IMR-90 (cell line): ENCODE measurements around the gene OPCML. TPM values are rescaled to one million over a fixed set of nuclear protein-coding genes. Genes with fewer than 3 reads are reported as not detected.

Source experiments
- ATAC-seq: fragments of 200-7000 bp; cut with Tn5 transposase; 2 replicates; pipeline ENCODE4 v1.9.1; 2020; ENCODE audit warnings: low read depth, mild to moderate bottlenecking, moderate library complexity
- BruUV-seq: library from RNA; stranded (reverse); fragments of 400-500 nt; replicated peaks from 2 replicates; lab custom pipeline; 2021; lab: Mats Ljungman, UMichigan
- CTCF ChIA-PET: fragments of 300-600 bp; formaldehyde crosslinking; extraction: SDS; loops from one replicate; lab custom pipeline; 2021; ENCODE audit warnings: antibody characterized with exemption; lab: Yijun Ruan, JAX
- POLR2A ChIA-PET: fragments of 300-600 bp; sonication (Branson Sonifier 250); formaldehyde crosslinking; loops from one replicate; lab custom pipeline; 2022; ENCODE audit warnings: antibody characterized with exemption; ENCODE audit not compliant: unreplicated experiment; lab: Charles Lee
- DNase-seq: peaks from one replicate; pipeline ENCODE4 v3.0.0; 2013
- H2AFZ ChIP-seq: replicated peaks from 2 replicates; pipeline ENCODE3; 2013; ENCODE audit warnings: low read length, mild to moderate bottlenecking; ENCODE audit not compliant: poor library complexity
- H2AK5ac ChIP-seq: 2 replicates; pipeline ENCODE4 v1.6.1; 2013; ENCODE audit warnings: low read depth, low read length, inconsistent platforms
- H2AK9ac ChIP-seq: replicated peaks from 2 replicates; pipeline ENCODE3; 2013; ENCODE audit warnings: mild to moderate bottlenecking, low read depth, low read length, moderate library complexity; ENCODE audit not compliant: poor library complexity
- H2BK120ac ChIP-seq: 2 replicates; pipeline ENCODE4 v1.6.1; 2013; ENCODE audit warnings: low read depth, low read length, inconsistent platforms
- H2BK15ac ChIP-seq: 3 replicates; pipeline ENCODE4 v1.6.1; 2013; ENCODE audit warnings: low read depth, low read length, inconsistent platforms
- H2BK20ac ChIP-seq: 2 replicates; pipeline ENCODE4 v1.6.1; 2013; ENCODE audit warnings: low read depth, mild to moderate bottlenecking, inconsistent platforms, low read length, moderate library complexity
- H2BK5ac ChIP-seq: 2 replicates; pipeline ENCODE4 v1.6.1; 2013; ENCODE audit warnings: mild to moderate bottlenecking, low read depth, low read length, inconsistent platforms; ENCODE audit not compliant: poor library complexity, severe bottlenecking
- H3K14ac ChIP-seq: replicated peaks from 2 replicates; pipeline ENCODE4 v1.6.1; 2013; ENCODE audit warnings: low read depth, low read length, inconsistent platforms
- H3K18ac ChIP-seq: 2 replicates; pipeline ENCODE4 v1.6.1; 2013; ENCODE audit warnings: low read depth, low read length, control low read depth
- H3K23ac ChIP-seq: 2 replicates; pipeline ENCODE4 v1.6.1; 2013; ENCODE audit warnings: low read depth, low read length, inconsistent platforms
- H3K27ac ChIP-seq: 2 replicates; pipeline ENCODE4 v1.5.1; 2013; ENCODE audit warnings: mild to moderate bottlenecking, control low read depth, low read length; ENCODE audit not compliant: insufficient read depth
- H3K27me3 ChIP-seq: 2 replicates; pipeline ENCODE4 v1.6.1; 2013; ENCODE audit warnings: low read length; ENCODE audit not compliant: control insufficient read depth, insufficient read depth
- H3K36me3 ChIP-seq: 2 replicates; pipeline ENCODE4 v1.6.1; 2013; ENCODE audit warnings: low read length, mixed read lengths; ENCODE audit not compliant: control insufficient read depth, insufficient read depth
- H3K4ac ChIP-seq: 2 replicates; pipeline ENCODE4 v1.6.1; 2013; ENCODE audit warnings: low read depth, low read length, inconsistent platforms
- H3K4me1 ChIP-seq: 2 replicates; pipeline ENCODE4 v1.6.1; 2013; ENCODE audit warnings: low read length, mixed read lengths; ENCODE audit not compliant: control insufficient read depth, insufficient read depth
- H3K4me2 ChIP-seq: 2 replicates; pipeline ENCODE4 v1.6.1; 2013; ENCODE audit warnings: low read depth, mild to moderate bottlenecking, control low read depth, low read length, moderate library complexity
- H3K4me3 ChIP-seq: 2 replicates; pipeline ENCODE4 v1.5.1; 2013; ENCODE audit warnings: low read depth, mild to moderate bottlenecking, control low read depth, low read length, moderate library complexity; ENCODE audit not compliant: insufficient read depth
- H3K56ac ChIP-seq: 2 replicates; pipeline ENCODE4 v1.6.1; 2013; ENCODE audit warnings: low read length, inconsistent platforms; ENCODE audit not compliant: insufficient read depth; ENCODE audit errors: extremely low read depth
- H3K79me1 ChIP-seq, 2 experiments: 2 replicates each; pipeline ENCODE4 v1.6.1; 2013; ENCODE audit warnings: low read length in 2 of 2, inconsistent platforms in 1 of 2, low read depth in 1 of 2
- H3K9ac ChIP-seq: 2 replicates; pipeline ENCODE4 v1.6.1; 2013; ENCODE audit warnings: low read depth, low read length, control low read depth
- H3K9me1 ChIP-seq: 2 replicates; pipeline ENCODE4 v1.6.1; 2013; ENCODE audit warnings: low read length, inconsistent platforms; ENCODE audit not compliant: insufficient read depth
- H3K9me3 ChIP-seq: 2 replicates; pipeline ENCODE4 v1.6.1; 2013; ENCODE audit warnings: low read length; ENCODE audit not compliant: control insufficient read depth, insufficient read depth
- H4K20me1 ChIP-seq: 2 replicates; pipeline ENCODE4 v1.6.1; 2013; ENCODE audit warnings: low read length, inconsistent platforms; ENCODE audit not compliant: insufficient read depth
- H4K5ac ChIP-seq: 2 replicates; pipeline ENCODE4 v1.6.1; 2013; ENCODE audit warnings: mild to moderate bottlenecking, low read depth, low read length, control low read depth
- H4K8ac ChIP-seq, 2 experiments: 2 replicates each; pipeline ENCODE4 v1.6.1; 2013; ENCODE audit warnings: low read depth in 2 of 2, low read length in 2 of 2, control low read depth in 1 of 2, inconsistent platforms in 1 of 2
- H4K91ac ChIP-seq: 2 replicates; pipeline ENCODE4 v1.6.1; 2013; ENCODE audit warnings: low read depth, low read length, inconsistent platforms; ENCODE audit not compliant: insufficient read depth
- CHD1 ChIP-seq: IDR thresholded peaks from 2 replicates; pipeline ENCODE4 v1.6.1; 2012; ENCODE audit warnings: low read depth, low read length, improper control_type of control experiment
- ELK1 ChIP-seq: fragments of 150-350 bp; IDR thresholded peaks from 2 replicates; pipeline ENCODE4 v1.6.1; 2016; ENCODE audit warnings: low read depth, mild to moderate bottlenecking, low read length, moderate library complexity, borderline replicate concordance
- MAZ ChIP-seq: IDR thresholded peaks from 2 replicates; pipeline ENCODE4 v1.6.1; 2012; ENCODE audit warnings: low read depth, mild to moderate bottlenecking, low read length, improper control_type of control experiment, moderate library complexity, borderline replicate concordance
- MXI1 ChIP-seq: IDR thresholded peaks from 2 replicates; pipeline ENCODE4 v1.6.1; 2012; ENCODE audit warnings: low read depth, mild to moderate bottlenecking, low read length, moderate library complexity, borderline replicate concordance
- NFE2L2 ChIP-seq: fragments of 150-350 bp; IDR thresholded peaks from 2 replicates; pipeline ENCODE4 v1.6.1; 2016; ENCODE audit warnings: low read depth, mild to moderate bottlenecking, low read length
- RAD21 ChIP-seq: IDR thresholded peaks from 2 replicates; pipeline ENCODE4 v1.6.1; 2012; ENCODE audit warnings: low read length, improper control_type of control experiment
- WGBS, 2 experiments: methylation state at CpG; one replicate each; pipeline versions ENCODE4 v1.1.5 to v1.1.7; 2013; ENCODE audit warnings: missing lambda C conversion rate in 2 of 2; ENCODE audit not compliant: insufficient read length in 1 of 2; ENCODE audit errors: extremely low coverage in 2 of 2; 5-methylcytosine and 5-hydroxymethylcytosine counted together
- dilution Hi-C: fragments of 300-500 bp; cut with HindIII; formaldehyde crosslinking; loops from one replicate; pipeline ENCODE4 v1.14.3; 2018; ENCODE audit warnings: low sequenced_read_pairs; ENCODE audit not compliant: unreplicated experiment
- in situ Hi-C: fragments of 300-500 bp; cut with MboI; formaldehyde crosslinking; loops from 3 replicates; pipeline ENCODE4 v1.14.3; 2019; ENCODE audit warnings: low sequenced_read_pairs, inconsistent platforms, mixed read lengths
- intact Hi-C: fragments of 100-400 bp; cut with micrococcal nuclease; formaldehyde crosslinking; loops from 2 replicates; pipeline ENCODE4 v1.10.0; 2022
- polyA plus RNA-seq, 3 experiments: library from polyadenylated mRNA; depleted of rRNA; stranded (reverse); fragments of >200 nt; gene quantifications; 2 replicates each; pipeline ENCODE4 v1.2.3, GENCODE V29; 2012; ENCODE audit warnings: low replicate concordance in 1 of 3
- total RNA-seq: library from RNA; depleted of rRNA; stranded (reverse); fragments of >200 nt; gene quantifications from 2 replicates; pipeline ENCODE4 v1.2.3, GENCODE V29; 2012

OPCML gene
- total and polyA plus RNA-seq, 2 of the 4 experiments (the other 2 are of a cell fraction) = under 0.01 to 2.6 TPM

- no peaks in the 10 kb centered on the region for H3K4me1 ChIP-seq
- BruUV-seq = no TSS peak
- H3K14ac ChIP-seq = no peak overlapping the region
- H2BK20ac ChIP-seq = no peak overlapping the region
- no peaks in the 10 kb centered on the region for H3K36me3 ChIP-seq
- no peak overlapping the region for H2AK5ac ChIP-seq
- in situ Hi-C loops (no loop called here), intact Hi-C loops (no loop called here), dilution Hi-C loops (no loop called here)
- DNase-seq (no peak), ATAC-seq (no peak)
- H3K23ac ChIP-seq = no peak overlapping the region
- H3K4me2 ChIP-seq = no peak overlapping the region
- no peaks in the 10 kb centered on the region for H3K79me1 ChIP-seq
- no peak overlapping the region for H2BK120ac ChIP-seq
- H3K27me3 ChIP-seq = no peaks in the 10 kb centered on the region
- ChIA-PET POLR2A (no interaction called here), CTCF (no interaction called here)
- WGBS, 2 experiments = no CpG with 5 or more reads among the region's 3 CpGs
- no peak overlapping the region for H3K56ac ChIP-seq
- H3K9me3 ChIP-seq = peaks cover 16% of the 10 kb centered on the region
- no peaks in the 10 kb centered on the region for H3K9me1 ChIP-seq
- no peak overlapping the region for H4K91ac ChIP-seq
- H3K4me3 ChIP-seq = no peak overlapping the region
- TF ChIP-seq CHD1 (no peak), RAD21 (no peak), MXI1 (no peak), NFE2L2 (no peak), ELK1 (no peak), MAZ (no peak)
- H2AFZ ChIP-seq = no peak overlapping the region
- H2BK15ac ChIP-seq = no peak overlapping the region
- no peak overlapping the region for H4K5ac ChIP-seq
- no peak overlapping the region for H2BK5ac ChIP-seq
- no peak overlapping the region for H3K18ac ChIP-seq
- H4K8ac ChIP-seq = no peak overlapping the region
- no peak overlapping the region for H2AK9ac ChIP-seq
- H3K27ac ChIP-seq = no peak overlapping the region
- H3K4ac ChIP-seq = no peak overlapping the region
- H3K9ac ChIP-seq = no peak overlapping the region
- H4K20me1 ChIP-seq = no peaks in the 10 kb centered on the region
Measured at GRCh38 chr11:133350045-133350444, 182.3 kb downstream of the OPCML start.
